Ishikawa (cell line): ENCODE data around the gene DOCK3.

Experiments used
- CEBPB ChIP-seq: IDR thresholded peaks from 2 replicates; pipeline ENCODE4 v1.6.1; 2012
- CREB1 ChIP-seq: IDR thresholded peaks from 2 replicates; pipeline ENCODE4 v1.6.1; 2012; ENCODE audit warnings: low read depth
- EGR1 ChIP-seq: IDR thresholded peaks from 2 replicates; pipeline ENCODE4 v1.6.1; 2012
- EP300 ChIP-seq: IDR thresholded peaks from 2 replicates; pipeline ENCODE4 v1.6.1; 2012; ENCODE audit warnings: borderline replicate concordance
- FOXM1 ChIP-seq: IDR thresholded peaks from 2 replicates; pipeline ENCODE4 v1.6.1; 2012; ENCODE audit warnings: low read depth, borderline replicate concordance
- NFIC ChIP-seq: IDR thresholded peaks from 2 replicates; pipeline ENCODE4 v1.6.1; 2012
- RAD21 ChIP-seq: IDR thresholded peaks from 2 replicates; pipeline ENCODE4 v1.6.1; 2012; ENCODE audit warnings: low read depth
- TAF1 ChIP-seq: IDR thresholded peaks from 2 replicates; pipeline ENCODE4 v1.6.1; 2012; ENCODE audit warnings: low read depth, mild to moderate bottlenecking
- TCF12 ChIP-seq: IDR thresholded peaks from 2 replicates; pipeline ENCODE4 v1.6.1; 2012; ENCODE audit warnings: low read depth
- TEAD4 ChIP-seq: IDR thresholded peaks from 2 replicates; pipeline ENCODE4 v1.6.1; 2012
- USF1 ChIP-seq: IDR thresholded peaks from 2 replicates; pipeline ENCODE4 v1.6.1; 2012
- YY1 ChIP-seq: IDR thresholded peaks from 2 replicates; pipeline ENCODE4 v1.6.1; 2012; ENCODE audit warnings: low read depth
- ZBTB7A ChIP-seq: IDR thresholded peaks from 2 replicates; pipeline ENCODE4 v1.6.1; 2012; ENCODE audit warnings: low read depth
- TF ChIP-seq, protein P1 (sequence below): IDR thresholded peaks from 2 replicates; pipeline ENCODE4 v1.6.1; 2012; ENCODE audit warnings: low read depth, mild to moderate bottlenecking
- TF ChIP-seq, protein P2 (sequence below): IDR thresholded peaks from 2 replicates; pipeline ENCODE4 v1.6.1; 2012

Gene DOCK3

GRCh38 chr3:50644561-50644960 is 30.2 kb upstream of the DOCK3 start:
- TF ChIP-seq YY1 (no peak), CREB1 (no peak)

DNA sequence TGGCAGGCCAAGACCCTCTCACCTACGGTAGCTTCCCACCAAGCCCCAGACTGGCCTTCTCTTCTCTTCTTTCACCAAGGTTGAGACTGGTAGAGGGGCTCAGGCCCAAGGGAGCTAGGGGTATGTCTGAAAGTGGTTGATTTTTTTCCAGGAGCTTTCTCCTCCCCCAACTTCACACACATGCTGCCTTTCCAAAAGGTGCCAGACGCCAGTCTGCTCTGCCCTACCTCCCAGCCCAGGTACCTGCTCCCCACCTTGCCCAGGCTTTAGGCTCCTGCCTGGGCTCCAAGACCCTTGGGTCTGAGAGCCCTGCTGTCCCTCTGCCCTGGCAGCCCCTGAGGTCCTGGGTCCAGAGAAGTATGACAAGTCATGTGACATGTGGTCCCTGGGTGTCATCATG is 29.3 kb upstream of the DOCK3 start:
- TF ChIP-seq USF1 (no peak), NFIC (no peak), EP300 (no peak), RAD21 (no peak), YY1 (no peak)
- TF ChIP-seq, protein P1, sequence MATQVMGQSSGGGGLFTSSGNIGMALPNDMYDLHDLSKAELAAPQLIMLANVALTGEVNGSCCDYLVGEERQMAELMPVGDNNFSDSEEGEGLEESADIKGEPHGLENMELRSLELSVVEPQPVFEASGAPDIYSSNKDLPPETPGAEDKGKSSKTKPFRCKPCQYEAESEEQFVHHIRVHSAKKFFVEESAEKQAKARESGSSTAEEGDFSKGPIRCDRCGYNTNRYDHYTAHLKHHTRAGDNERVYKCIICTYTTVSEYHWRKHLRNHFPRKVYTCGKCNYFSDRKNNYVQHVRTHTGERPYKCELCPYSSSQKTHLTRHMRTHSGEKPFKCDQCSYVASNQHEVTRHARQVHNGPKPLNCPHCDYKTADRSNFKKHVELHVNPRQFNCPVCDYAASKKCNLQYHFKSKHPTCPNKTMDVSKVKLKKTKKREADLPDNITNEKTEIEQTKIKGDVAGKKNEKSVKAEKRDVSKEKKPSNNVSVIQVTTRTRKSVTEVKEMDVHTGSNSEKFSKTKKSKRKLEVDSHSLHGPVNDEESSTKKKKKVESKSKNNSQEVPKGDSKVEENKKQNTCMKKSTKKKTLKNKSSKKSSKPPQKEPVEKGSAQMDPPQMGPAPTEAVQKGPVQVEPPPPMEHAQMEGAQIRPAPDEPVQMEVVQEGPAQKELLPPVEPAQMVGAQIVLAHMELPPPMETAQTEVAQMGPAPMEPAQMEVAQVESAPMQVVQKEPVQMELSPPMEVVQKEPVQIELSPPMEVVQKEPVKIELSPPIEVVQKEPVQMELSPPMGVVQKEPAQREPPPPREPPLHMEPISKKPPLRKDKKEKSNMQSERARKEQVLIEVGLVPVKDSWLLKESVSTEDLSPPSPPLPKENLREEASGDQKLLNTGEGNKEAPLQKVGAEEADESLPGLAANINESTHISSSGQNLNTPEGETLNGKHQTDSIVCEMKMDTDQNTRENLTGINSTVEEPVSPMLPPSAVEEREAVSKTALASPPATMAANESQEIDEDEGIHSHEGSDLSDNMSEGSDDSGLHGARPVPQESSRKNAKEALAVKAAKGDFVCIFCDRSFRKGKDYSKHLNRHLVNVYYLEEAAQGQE: no peak

DNA sequence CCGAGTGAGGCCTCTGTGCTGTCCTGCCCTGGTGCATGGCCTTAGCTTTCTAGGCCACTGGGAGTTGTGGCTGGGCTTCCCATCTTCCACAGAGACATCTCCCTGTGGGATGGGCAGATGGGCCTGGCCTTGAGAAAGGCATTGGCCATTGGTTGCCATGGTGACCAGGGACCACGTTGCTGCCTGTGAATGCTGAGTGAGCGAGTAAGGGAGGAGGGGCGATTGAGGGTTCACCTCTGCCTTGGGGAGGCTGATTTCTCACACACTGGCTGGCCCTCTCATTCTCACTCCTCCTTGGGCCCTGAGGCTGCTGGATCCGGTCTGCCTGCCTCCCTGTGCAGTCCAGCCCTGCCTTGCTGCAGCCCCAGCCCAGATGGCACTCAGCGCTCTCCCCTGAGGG is 26.4 kb upstream of the DOCK3 start:
- TF ChIP-seq TEAD4 (no peak), CREB1 (no peak), YY1 (no peak), NFIC (no peak), EGR1 (no peak), FOXM1 (no peak)
- TF ChIP-seq, protein P2, sequence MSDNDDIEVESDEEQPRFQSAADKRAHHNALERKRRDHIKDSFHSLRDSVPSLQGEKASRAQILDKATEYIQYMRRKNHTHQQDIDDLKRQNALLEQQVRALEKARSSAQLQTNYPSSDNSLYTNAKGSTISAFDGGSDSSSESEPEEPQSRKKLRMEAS: no peak

GRCh38 chr3:50648944-50649343 is 25.8 kb upstream of the DOCK3 start:
- TF ChIP-seq, protein P1: no peak
- no peak for TF ChIP-seq YY1
- no peak for TF ChIP-seq CEBPB
- TF ChIP-seq ZBTB7A: no peak
- TF ChIP-seq, protein P2: no peak
- no peak for TF ChIP-seq EGR1
- no peak for TF ChIP-seq EP300
- no peak for TF ChIP-seq NFIC
- TF ChIP-seq TEAD4: no peak
- no peak for TF ChIP-seq TAF1
- no peak for TF ChIP-seq TCF12
- no peak for TF ChIP-seq FOXM1

DNA sequence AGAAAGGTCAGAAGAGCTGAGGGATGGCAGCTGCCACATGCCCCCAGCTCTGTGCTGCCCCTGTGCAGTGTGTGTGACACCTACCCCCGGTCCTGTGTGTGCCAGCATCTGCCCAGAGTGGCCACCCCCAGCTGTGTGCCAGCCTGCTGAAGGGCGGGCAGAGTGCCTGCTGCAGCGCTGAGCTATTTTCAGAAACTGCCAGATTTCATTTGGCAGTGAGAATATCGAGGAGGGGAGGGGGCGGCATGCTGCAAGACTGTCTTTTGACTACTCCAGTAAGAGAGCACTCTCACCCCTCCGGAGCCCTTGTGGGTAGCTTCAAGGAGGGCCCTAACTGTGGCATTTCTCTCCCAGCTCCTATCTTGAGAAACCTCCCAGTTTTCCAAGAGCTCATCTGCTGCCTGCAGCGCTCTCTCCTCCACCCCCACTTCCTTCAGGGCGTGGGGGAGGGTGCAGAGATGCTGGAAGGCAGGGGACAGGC is 25.2 kb upstream of the DOCK3 start:
- TF ChIP-seq TEAD4 (no peak), YY1 (no peak), CEBPB (no peak), USF1 (no peak), RAD21 (no peak), TAF1 (no peak)

GRCh38 chr3:50650018-50650417 is 24.7 kb upstream of the DOCK3 start:
- no peak for TF ChIP-seq CEBPB
- TF ChIP-seq TAF1: no peak
- TF ChIP-seq FOXM1: no peak
- TF ChIP-seq, protein P1: no peak
- no peak for TF ChIP-seq EP300
- no peak for TF ChIP-seq TEAD4
- TF ChIP-seq, protein P2: no peak
- TF ChIP-seq NFIC: no peak
- no peak for TF ChIP-seq USF1
- TF ChIP-seq CREB1: no peak
- TF ChIP-seq YY1: no peak
- no peak for TF ChIP-seq RAD21
- no peak for TF ChIP-seq EGR1
- no peak for TF ChIP-seq ZBTB7A
- no peak for TF ChIP-seq TCF12
